CMK (cell line): ENCODE measurements around the gene GP9.
"Not testable (repeated sequence)": the region's sequence is repeated elsewhere in the genome, so short reads cannot be mapped to it uniquely, and the experiment has no call there.

Experiments
- DNase-seq: peaks from one replicate; pipeline ENCODE4 v3.0.0-alpha.2; 2010; ENCODE audit warnings: low read depth

Gene GP9

DNA sequence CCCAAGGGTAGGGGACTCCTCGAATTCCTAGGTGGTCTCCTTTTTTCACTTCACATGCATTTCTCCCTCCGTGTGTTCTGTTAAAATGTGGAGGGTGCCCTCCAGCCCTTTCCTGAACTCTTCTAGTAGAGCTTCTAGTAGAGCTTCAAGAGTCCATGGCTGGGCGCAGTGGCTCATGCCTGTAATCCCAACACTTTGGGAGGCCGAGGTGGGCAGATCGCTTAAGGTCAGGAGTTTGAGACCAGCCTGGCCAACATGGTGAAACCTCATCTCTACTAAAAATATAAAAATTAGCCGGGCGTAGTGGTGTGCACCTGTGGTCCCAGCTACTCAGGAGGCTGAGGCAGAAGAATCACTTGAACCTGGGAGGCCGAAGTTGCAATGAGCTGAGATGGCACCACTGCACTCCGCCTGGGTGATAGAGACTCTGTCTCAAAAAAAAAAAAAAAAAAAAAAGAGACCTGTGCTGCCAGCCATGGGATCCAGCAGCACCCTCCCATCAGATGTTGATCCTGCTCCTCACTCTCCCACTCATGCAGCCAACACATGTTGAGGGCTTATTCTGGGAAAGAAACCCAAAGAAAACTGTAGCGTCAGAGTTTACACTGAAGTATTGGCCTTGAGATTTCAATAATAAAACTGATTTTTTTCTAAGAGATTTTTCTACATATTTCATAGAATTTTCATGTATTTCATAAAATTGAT, 50.6 kb downstream of the GP9 start:
- not testable (repeated sequence) for DNase-seq
